HG03520 (cell line): ENCODE measurements around the gene BNIP3.

Source experiments
- ATAC-seq: cut with Tn5 transposase; IDR thresholded peaks from one replicate; pipeline ENCODE4 v1.9.1; 2021; ENCODE audit warnings: mild to moderate bottlenecking, moderate library complexity; ENCODE audit not compliant: unreplicated experiment

Gene BNIP3, protein sequence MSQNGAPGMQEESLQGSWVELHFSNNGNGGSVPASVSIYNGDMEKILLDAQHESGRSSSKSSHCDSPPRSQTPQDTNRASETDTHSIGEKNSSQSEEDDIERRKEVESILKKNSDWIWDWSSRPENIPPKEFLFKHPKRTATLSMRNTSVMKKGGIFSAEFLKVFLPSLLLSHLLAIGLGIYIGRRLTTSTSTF

GRCh38 chr10:131981429-131982184 lies at the start of gene BNIP3:
Gene BNIP3, minus strand, starts transcription at chr10:131981923. Its CDS starts 117 bp downstream, at chr10:131981806.
- ATAC-seq = peak; percentile 72

GRCh38 chr10:132030898-132031463 lies 49.3 kb upstream of the BNIP3 start:
- ATAC-seq = no peak

GRCh38 chr10:132028706-132029105 lies 47.0 kb upstream of the BNIP3 start:
- ATAC-seq = no peak

DNA sequence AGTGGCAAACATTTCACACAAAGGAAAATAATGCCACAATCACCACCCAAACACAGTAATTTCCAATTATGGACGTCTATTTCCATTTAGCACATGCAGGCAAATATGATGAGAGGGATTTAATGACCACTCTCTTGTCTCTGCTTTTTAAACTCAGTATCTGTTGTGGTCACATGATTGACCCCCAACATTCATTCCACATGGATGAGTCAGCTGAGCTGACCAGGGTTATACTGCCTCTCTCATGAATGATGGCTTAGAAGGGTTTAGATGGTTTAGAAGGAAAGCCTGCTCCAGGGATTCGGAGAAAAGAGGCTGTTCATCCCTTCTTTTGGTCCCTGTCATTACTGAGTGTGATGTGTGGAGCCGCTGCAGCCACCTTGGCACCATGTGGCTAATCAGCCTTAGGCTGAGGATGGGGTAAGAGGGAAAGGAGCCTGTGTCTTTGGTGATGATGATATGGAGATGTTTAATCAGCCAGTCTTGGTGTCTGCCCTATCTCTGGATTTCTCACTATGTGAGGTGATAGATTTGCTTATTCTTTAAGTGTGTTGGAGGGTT lies 45.8 kb upstream of the BNIP3 start:
- ATAC-seq = no peak

- ATAC-seq = peak; percentile 73
These were observed 41.5 kb upstream of the BNIP3 start for GRCh38 chr10:132023092-132023811.

GRCh38 chr10:132022241-132022640 lies 40.5 kb upstream of the BNIP3 start:
- ATAC-seq = no peak

GRCh38 chr10:132021504-132022143 lies 39.9 kb upstream of the BNIP3 start:
- no peak for ATAC-seq

DNA sequence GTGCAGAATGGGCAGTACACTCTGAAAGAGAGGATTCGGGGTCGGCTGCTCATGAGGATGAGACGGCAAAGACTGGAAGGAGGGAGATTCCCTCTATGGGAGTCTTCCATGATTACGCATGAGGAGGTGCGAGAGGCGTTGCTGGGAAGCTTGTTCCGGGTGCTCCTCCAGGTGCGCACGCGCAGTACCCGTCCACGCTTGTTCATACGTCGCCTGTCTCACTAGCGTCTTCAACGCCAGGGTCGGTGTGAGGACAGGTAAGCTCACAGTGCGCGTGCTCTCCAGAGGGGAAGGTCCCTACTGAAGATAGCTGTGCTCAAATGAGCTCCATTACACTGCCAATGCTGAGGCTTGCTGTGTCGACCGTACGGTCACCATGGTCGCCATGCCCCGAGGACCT lies 39.3 kb upstream of the BNIP3 start:
- no peak for ATAC-seq

- no peak for ATAC-seq
These were observed 38.7 kb upstream of the BNIP3 start for GRCh38 chr10:132020456-132020855.

- ATAC-seq = no peak
These were observed 37.6 kb upstream of the BNIP3 start for GRCh38 chr10:132019366-132019765.

DNA sequence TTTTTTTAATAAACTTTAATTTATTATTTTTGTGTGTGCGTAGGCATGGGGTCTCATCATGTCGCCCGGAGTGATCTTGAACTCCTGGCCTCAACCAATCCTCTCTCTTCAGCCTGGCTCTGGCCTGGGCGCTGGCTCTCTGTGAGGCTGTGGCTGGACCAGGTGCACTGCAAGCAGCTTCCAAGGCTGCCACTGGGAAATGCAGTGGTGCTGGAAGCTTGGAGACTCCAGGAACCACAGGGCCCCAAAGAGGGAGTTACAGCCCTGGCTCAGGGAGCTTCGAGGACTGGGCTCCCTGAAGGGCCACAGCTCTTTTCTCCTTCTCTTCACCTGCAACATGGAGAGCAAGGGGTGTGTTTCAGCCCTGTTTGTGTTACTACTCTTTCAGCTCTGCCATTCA lies 36.7 kb upstream of the BNIP3 start:
- no peak for ATAC-seq

- ATAC-seq = no peak
These were observed 34.8 kb upstream of the BNIP3 start for GRCh38 chr10:132016514-132016913.

DNA sequence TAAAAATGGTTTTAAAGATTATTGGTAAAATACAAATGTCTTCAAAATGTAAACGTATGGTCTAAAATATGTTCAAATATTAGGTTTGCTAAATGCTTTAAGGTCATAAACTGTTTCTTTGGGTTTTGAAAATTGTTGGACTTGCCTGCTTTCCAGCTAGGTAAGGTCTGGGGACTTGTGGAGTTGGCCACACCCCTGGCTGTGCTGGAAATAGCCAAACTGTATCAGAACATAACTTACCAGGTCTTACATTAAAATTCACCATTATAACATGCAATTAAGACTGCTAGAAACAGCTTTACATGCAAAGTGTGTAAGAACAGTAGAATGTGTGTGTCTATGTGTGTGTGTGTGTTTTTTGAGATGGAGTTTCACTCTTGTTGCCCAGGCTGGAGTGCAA lies 29.7 kb upstream of the BNIP3 start:
- no peak for ATAC-seq

- no peak for ATAC-seq
These were observed 29.3 kb upstream of the BNIP3 start for GRCh38 chr10:132011024-132011423.

GRCh38 chr10:132010483-132010882 lies 28.8 kb upstream of the BNIP3 start:
- ATAC-seq = no peak

DNA sequence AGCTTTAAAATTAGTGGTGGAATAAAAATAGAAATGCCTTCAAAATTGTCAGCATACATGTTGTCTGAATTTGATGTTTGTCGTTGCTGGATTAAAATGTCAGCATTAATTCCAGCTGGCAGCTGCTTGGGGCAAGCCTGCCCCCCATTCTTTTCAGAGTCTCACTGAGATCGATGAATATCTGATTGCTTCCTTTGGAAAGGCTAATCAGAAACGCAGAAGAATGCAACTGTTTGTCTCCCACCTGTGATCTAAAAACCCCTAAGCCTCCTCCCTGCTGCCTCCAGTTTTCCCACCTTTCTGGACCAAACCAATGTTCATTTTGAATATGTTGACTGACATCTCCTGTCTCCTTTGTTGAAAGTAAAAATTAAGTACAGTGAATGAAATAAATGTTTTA lies 27.9 kb upstream of the BNIP3 start:
- no peak for ATAC-seq

GRCh38 chr10:132007681-132008080 lies 26.0 kb upstream of the BNIP3 start:
- no peak for ATAC-seq

GRCh38 chr10:132006966-132007365 lies 25.2 kb upstream of the BNIP3 start:
- ATAC-seq = no peak

GRCh38 chr10:132005147-132005546 lies 23.4 kb upstream of the BNIP3 start:
- no peak for ATAC-seq

DNA sequence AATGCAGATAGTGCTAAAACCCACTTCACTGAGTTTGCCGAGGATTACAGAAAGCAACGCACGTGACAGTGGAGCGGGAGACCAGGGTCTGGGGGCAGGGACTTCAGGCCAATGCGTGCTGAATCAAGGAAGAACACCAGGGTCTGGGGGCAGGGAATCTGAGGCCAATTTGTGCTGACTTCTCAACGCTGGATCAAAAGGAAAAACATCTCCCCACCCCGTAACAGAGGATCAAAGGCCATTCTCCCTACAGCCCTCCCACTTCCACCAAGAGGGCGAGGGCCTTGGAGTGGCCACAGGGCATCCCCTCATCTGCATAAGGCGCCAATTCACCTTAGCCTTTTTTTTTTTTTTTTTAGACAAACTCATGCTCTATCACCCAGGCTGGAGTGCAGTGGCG lies 22.3 kb upstream of the BNIP3 start:
- ATAC-seq = no peak
